Measurements from ENCODE around the gene PCBP3.
"Not testable (repeated sequence)": the region's sequence is repeated elsewhere in the genome, so short reads cannot be mapped to it uniquely, and the experiment has no call there.

The PCBP3 gene

GRCh38 chr21:45832741-45833235, 189.3 kb downstream of the PCBP3 start:
- H3K4me1 Mint-ChIP-seq (ENCODE audit: low read depth); H3K36me3 Mint-ChIP-seq (ENCODE audit: low read depth); H3K9me3 Mint-ChIP-seq; H3K27ac Mint-ChIP-seq; H3K27me3 Mint-ChIP-seq (ENCODE audit: low read depth); H3K4me3 Mint-ChIP-seq: not testable (repeated sequence)

GRCh38 chr21:45833414-45833813, 189.9 kb downstream of the PCBP3 start:
- H3K4me3 Mint-ChIP-seq = no peak overlapping the region
- H3K27me3 Mint-ChIP-seq (ENCODE audit: low read depth) = no peaks in the 10 kb centered on the region
- no peaks in the 10 kb centered on the region for H3K36me3 Mint-ChIP-seq (ENCODE audit: low read depth)

DNA sequence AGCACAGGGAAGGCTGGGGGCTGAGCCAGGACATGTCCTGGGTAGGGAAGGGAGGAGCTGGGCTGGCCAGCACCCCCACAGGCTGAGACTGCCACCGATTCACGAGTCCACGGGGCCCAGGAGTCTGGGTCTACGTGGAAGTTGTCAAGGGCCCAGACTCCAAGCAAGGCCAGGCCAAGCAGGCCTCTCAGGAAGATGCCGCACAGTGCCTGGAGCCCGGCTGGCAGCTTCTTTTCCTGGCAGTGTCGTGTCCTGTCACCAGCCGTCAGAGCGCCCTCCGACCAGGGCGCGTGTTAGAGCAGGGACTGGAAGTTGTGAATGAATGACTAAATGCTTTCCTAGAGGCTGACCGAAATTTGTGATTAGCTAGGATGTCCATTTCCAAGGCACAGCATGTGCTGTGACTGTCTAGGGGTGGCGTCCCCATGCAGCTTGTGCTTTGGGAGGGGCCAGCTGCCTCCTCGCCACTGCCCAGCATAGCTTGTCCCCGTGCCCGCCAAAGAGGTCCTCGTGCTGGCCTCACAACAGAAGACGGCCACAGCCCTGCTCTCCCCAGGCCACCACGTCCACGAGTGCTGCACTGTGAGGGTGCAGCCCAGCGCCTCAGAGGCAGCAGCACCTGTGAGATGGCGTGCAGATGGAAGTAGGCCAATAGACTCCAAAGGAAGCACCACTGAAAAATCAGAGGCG, 190.6 kb downstream of the PCBP3 start:
- H3K27me3 Mint-ChIP-seq (ENCODE audit: low read depth) = no peaks in the 10 kb centered on the region
- peaks cover 7% of the 10 kb centered on the region for H3K9me3 Mint-ChIP-seq
- no peaks in the 10 kb centered on the region for H3K36me3 Mint-ChIP-seq (ENCODE audit: low read depth)
- H3K4me3 Mint-ChIP-seq = no peak overlapping the region
- H3K27ac Mint-ChIP-seq = no peak overlapping the region
- no peaks in the 10 kb centered on the region for H3K4me1 Mint-ChIP-seq (ENCODE audit: low read depth)

More at GRCh38 chr21:45833414-45833813, 189.9 kb downstream of the PCBP3 start:
- Mint-ChIP-seq H3K9me3 (peaks cover 7% of the 10 kb centered on the region), H3K27ac (no peak overlapping the region), H3K4me1 (ENCODE audit: low read depth) (no peaks in the 10 kb centered on the region)

GRCh38 chr21:45834821-45835293, 191.3 kb downstream of the PCBP3 start:
- no peaks in the 10 kb centered on the region for H3K36me3 Mint-ChIP-seq (ENCODE audit: low read depth)
- H3K9me3 Mint-ChIP-seq = peaks cover 7% of the 10 kb centered on the region
- H3K4me3 Mint-ChIP-seq = no peak overlapping the region
- no peaks in the 10 kb centered on the region for H3K27me3 Mint-ChIP-seq (ENCODE audit: low read depth)
- H3K27ac Mint-ChIP-seq = no peak overlapping the region
- no peaks in the 10 kb centered on the region for H3K4me1 Mint-ChIP-seq (ENCODE audit: low read depth)

DNA sequence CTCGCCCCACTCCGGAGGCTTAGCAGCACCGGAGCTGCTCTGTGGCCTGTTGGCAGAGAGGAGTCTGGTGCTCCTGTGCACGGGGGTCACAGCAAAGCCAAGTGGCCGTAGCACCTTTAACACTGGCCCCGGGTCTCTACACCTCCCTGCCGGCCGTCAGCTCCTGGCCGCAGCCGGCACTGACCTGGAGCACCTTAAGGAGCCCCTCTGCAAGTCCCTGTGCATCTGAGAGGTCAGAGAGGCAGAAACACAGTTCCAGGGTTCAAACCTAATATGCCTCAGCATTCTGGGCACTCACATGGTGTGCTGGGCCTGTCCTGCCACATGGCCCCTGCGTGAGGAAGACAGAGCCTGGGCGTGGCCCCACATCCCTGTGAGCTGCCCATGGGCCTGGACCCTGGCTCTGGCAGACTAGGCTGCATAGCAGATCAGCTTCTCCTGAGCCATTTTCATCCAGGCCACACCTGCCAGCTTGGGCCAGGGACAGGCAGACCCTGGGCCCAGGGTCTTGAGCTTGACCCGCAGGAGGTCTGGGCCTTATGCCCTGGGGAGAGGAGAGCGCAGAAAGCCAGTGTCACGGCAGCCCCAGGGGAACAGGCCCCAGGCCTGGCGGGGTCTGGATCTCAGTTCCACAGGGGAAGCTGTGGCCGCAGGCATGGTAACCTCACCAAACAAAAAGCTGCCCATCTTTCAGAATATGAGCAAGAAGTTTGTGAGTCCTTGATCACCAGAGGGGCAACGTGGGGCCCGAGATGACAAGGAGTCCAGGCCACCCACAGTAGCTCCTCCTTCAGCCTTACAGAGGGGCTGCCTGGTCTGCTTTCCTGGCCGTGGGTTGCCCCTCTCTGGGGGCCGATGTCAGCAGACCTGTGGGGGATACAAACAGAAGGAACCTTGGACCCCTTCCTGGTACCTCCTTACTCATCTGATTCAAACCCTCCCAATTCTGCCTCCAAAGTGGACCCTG, 192.1 kb downstream of the PCBP3 start:
- Mint-ChIP-seq H3K4me1 (ENCODE audit: low read depth) (no peaks in the 10 kb centered on the region), H3K27me3 (ENCODE audit: low read depth) (no peaks in the 10 kb centered on the region), H3K4me3 (no peak overlapping the region), H3K9me3 (peaks cover 8% of the 10 kb centered on the region), H3K27ac (no peak overlapping the region), H3K36me3 (ENCODE audit: low read depth) (no peaks in the 10 kb centered on the region)

DNA sequence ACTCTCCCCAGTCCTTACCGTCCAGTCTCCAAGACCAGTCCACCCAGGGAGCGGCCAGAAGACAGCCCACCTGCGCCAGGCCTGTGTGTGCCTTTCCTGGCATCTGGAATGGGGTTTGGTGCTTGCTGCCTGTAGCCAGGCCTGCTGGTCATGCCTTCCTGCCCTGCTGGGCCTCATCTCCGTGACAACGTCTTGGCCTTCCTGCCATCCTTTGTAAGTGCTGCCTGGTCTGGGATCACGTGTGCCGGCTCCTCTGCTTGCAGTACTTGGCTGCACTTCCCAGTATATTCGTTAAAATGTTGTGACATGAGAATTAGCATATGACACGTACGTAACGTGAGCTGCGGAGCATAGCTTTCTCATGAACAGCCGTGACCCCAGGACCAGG, 192.7 kb downstream of the PCBP3 start:
- Mint-ChIP-seq H3K36me3 (ENCODE audit: low read depth) (peaks cover 2% of the 10 kb centered on the region), H3K27me3 (ENCODE audit: low read depth) (no peaks in the 10 kb centered on the region), H3K4me1 (ENCODE audit: low read depth) (no peaks in the 10 kb centered on the region), H3K4me3 (no peak overlapping the region), H3K27ac (no peak overlapping the region), H3K9me3 (peaks cover 14% of the 10 kb centered on the region)

DNA sequence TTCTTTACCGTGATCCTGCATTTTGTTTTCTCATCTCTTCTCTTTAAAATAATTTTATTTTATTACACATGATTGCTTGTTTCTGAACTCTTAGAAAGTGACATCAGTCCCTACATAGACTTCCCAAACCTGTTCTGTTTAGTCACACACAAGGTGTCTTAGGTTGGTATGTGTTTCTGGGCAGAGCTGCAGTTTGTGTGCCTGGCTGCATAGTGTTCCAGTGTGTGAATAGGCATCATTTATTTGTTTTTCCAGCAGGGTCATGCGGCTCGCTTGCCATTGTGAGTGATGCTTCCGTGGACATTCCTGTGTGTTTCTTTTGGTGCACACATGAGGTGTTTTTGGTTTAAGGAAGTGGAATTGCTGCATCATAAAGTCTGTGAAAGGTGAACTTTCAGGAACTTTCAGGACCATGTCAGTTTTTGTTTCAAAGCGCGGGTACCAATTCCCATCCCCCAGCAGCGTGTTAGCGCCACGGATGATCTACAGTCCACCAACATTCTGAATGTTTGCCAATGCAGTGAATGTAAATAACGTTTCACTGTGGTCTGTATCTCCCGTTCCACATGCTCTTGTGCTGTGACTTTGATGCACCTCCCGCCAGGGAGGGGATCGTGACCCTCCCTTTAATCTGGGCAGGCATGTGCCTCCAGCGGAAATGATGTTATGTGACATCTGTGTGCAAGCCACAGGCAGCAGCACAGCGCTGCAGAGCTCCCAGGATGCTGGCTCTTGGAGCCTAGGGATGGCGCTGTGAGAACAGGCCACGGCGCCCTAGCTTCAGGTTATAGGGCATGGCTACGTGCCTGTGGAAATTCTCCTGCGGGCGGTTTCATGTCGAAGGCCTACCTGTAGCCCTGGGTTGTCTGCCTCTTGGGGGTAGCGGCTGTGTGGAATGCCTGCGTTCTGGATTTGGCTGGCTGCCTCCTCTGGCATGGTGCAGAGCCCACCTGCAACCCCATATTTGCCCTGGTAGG, 193.5 kb downstream of the PCBP3 start:
- no peak overlapping the region for H3K4me3 Mint-ChIP-seq
- no peaks in the 10 kb centered on the region for H3K4me1 Mint-ChIP-seq (ENCODE audit: low read depth)
- no peak overlapping the region for H3K27ac Mint-ChIP-seq
- peaks cover 22% of the 10 kb centered on the region for H3K9me3 Mint-ChIP-seq
- H3K36me3 Mint-ChIP-seq (ENCODE audit: low read depth) = peaks cover 2% of the 10 kb centered on the region
- H3K27me3 Mint-ChIP-seq (ENCODE audit: low read depth) = no peaks in the 10 kb centered on the region

GRCh38 chr21:45837936-45838335, 194.4 kb downstream of the PCBP3 start:
- Mint-ChIP-seq H3K4me1 (ENCODE audit: low read depth) (no peaks in the 10 kb centered on the region), H3K27me3 (ENCODE audit: low read depth) (no peaks in the 10 kb centered on the region), H3K9me3 (peaks cover 17% of the 10 kb centered on the region), H3K36me3 (ENCODE audit: low read depth) (peaks cover 2% of the 10 kb centered on the region), H3K4me3 (no peak overlapping the region), H3K27ac (no peak overlapping the region)

- Mint-ChIP-seq H3K4me1 (ENCODE audit: low read depth) (no peaks in the 10 kb centered on the region), H3K36me3 (ENCODE audit: low read depth) (peaks cover 2% of the 10 kb centered on the region), H3K27ac (no peak overlapping the region), H3K27me3 (ENCODE audit: low read depth) (no peaks in the 10 kb centered on the region), H3K4me3 (no peak overlapping the region), H3K9me3 (peaks cover 17% of the 10 kb centered on the region)
These were observed 195.1 kb downstream of the PCBP3 start for GRCh38 chr21:45838634-45839033.

DNA sequence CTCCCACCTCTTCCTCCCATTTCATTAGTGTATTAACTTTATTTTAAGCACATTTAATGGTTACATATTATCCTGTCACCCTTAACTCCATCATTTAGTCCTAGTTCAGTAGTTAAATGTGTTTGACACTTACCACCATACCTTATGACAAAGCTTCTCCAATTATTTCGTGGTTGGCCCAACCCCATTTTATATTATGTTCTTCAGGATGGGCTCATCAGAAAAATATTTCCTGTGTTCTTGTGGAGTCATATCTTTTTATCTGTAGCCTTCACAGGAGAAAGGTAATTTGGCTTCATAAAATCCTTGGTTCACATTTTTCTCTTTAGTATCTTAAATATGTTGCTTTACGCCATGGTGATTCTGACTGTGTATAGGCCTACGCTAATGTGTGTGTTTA, 195.7 kb downstream of the PCBP3 start:
- H3K4me3 Mint-ChIP-seq = no peak overlapping the region
- no peak overlapping the region for H3K27ac Mint-ChIP-seq
- H3K4me1 Mint-ChIP-seq (ENCODE audit: low read depth) = no peaks in the 10 kb centered on the region
- no peaks in the 10 kb centered on the region for H3K27me3 Mint-ChIP-seq (ENCODE audit: low read depth)
- H3K9me3 Mint-ChIP-seq = peaks cover 17% of the 10 kb centered on the region
- peaks cover 2% of the 10 kb centered on the region for H3K36me3 Mint-ChIP-seq (ENCODE audit: low read depth)

DNA sequence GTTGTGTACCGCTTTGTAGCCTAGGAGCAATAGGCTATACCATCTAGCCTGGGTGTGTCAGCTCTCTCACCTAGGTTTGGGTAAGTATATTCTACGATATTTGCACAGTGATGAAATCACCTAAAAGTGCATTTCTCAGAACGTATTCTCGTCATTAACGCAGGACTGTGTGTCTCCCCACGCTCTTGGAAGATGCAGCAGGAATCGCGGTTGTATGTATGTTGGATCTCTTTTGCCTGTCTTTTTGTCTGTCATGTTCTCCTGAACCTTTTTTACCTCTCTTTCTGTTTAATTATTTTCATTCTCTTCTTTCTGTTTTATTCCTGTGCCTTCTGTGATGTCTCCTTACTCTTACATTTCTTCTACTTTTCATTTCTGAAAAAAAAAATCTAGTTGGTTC, 197.5 kb downstream of the PCBP3 start:
- H3K4me3 Mint-ChIP-seq = no peak overlapping the region
- no peak overlapping the region for H3K27ac Mint-ChIP-seq
- H3K27me3 Mint-ChIP-seq (ENCODE audit: low read depth) = no peaks in the 10 kb centered on the region
- no peaks in the 10 kb centered on the region for H3K4me1 Mint-ChIP-seq (ENCODE audit: low read depth)
- H3K36me3 Mint-ChIP-seq (ENCODE audit: low read depth) = peaks cover 2% of the 10 kb centered on the region
- peaks cover 17% of the 10 kb centered on the region for H3K9me3 Mint-ChIP-seq

GRCh38 chr21:45843426-45843825, 199.9 kb downstream of the PCBP3 start:
- Mint-ChIP-seq H3K4me1 (ENCODE audit: low read depth) (no peaks in the 10 kb centered on the region), H3K27me3 (ENCODE audit: low read depth) (peaks cover 3% of the 10 kb centered on the region), H3K9me3 (peaks cover 17% of the 10 kb centered on the region), H3K36me3 (ENCODE audit: low read depth) (peaks cover 2% of the 10 kb centered on the region), H3K27ac (no peak overlapping the region), H3K4me3 (no peak overlapping the region)

DNA sequence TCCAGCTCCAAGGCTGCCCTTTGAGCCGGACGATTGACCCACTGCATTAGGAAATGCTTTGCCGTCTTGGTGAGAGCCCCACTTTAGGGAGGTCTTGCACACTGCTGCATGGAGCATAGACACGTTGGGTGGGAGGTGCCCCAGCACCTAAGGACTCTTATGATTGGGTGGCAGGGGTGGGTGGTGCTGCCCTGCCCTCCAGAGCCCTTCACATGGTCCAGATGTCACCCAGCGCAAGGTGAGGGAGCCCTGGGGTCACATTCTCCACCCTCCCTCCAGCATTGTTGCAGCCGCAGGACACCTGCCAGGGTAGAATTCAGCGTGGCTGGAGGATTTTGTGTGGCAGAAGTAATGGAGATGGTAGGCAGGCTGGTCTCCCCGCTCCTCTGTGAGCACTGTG, 200.7 kb downstream of the PCBP3 start:
- Mint-ChIP-seq H3K4me3 (no peak overlapping the region), H3K27ac (no peak overlapping the region), H3K27me3 (ENCODE audit: low read depth) (peaks cover 3% of the 10 kb centered on the region), H3K36me3 (ENCODE audit: low read depth) (peaks cover 2% of the 10 kb centered on the region), H3K9me3 (peaks cover 17% of the 10 kb centered on the region), H3K4me1 (ENCODE audit: low read depth) (no peaks in the 10 kb centered on the region)
